Stomach smooth muscle (tissue), 2 donors: ENCODE results near the gene FBXW5.

ENCODE experiments used
- H3K27ac ChIP-seq: one replicate; pipeline ENCODE4 v1.7.0; 2013; ENCODE audit warnings: mild to moderate bottlenecking, low read length, inconsistent platforms
- H3K27me3 ChIP-seq, 2 donors: one replicate each; pipeline ENCODE4 v1.7.0; 2013; ENCODE audit warnings: low read length in 2 of 2; ENCODE audit not compliant: insufficient read depth in 2 of 2, control insufficient read depth in 1 of 2
- H3K36me3 ChIP-seq, 2 donors: one replicate each; pipeline ENCODE4 v1.7.0; 2013; ENCODE audit warnings: low read length in 2 of 2; ENCODE audit not compliant: control insufficient read depth in 2 of 2, insufficient read depth in 2 of 2
- H3K4me1 ChIP-seq: one replicate; pipeline ENCODE4 v1.7.0; 2013; ENCODE audit warnings: low read length; ENCODE audit not compliant: control insufficient read depth, insufficient read depth
- H3K4me3 ChIP-seq, 2 donors: one replicate each; pipeline ENCODE4 v1.7.0; 2013; ENCODE audit warnings: low read length in 2 of 2
- H3K9ac ChIP-seq, 2 donors: one replicate each; pipeline ENCODE4 v1.7.0; 2013; ENCODE audit warnings: low read length in 2 of 2, mild to moderate bottlenecking in 1 of 2
- H3K9me3 ChIP-seq, 2 donors: one replicate each; pipeline ENCODE4 v1.7.0; 2013; ENCODE audit warnings: low read length in 2 of 2; ENCODE audit not compliant: control insufficient read depth in 2 of 2
- donor health status: healthy.
- donor health status: Pancreatic carcinoma.

Gene FBXW5

GRCh38 chr9:136952876-136953770 is 8.6 kb upstream of the FBXW5 start:
- H3K9me3 ChIP-seq = no peaks in the 10 kb centered on the region
- H3K27me3 ChIP-seq = no peaks in the 10 kb centered on the region
- no peaks in the 10 kb centered on the region for H3K36me3 ChIP-seq
- no peak overlapping the region for H3K9ac ChIP-seq
- no peak overlapping the region for H3K27ac ChIP-seq
- peaks cover 16% of the 10 kb centered on the region for H3K4me1 ChIP-seq
- H3K4me3 ChIP-seq = no peak overlapping the region

- Histone ChIP-seq H3K9ac (no peak overlapping the region), H3K9me3 (no peaks in the 10 kb centered on the region), H3K36me3 (no peaks in the 10 kb centered on the region), H3K4me1 (peaks cover 20% of the 10 kb centered on the region), H3K4me3 (no peak overlapping the region), H3K27ac (no peak overlapping the region), H3K27me3 (no peaks in the 10 kb centered on the region)
Measured at GRCh38 chr9:136952321-136952850, 7.8 kb upstream of the FBXW5 start.

- no peak within 1 kb of the TSS for H3K9ac ChIP-seq
- H3K4me3 ChIP-seq = no peak within 1 kb of the TSS
- no peaks in the 10 kb centered on the region for H3K27me3 ChIP-seq
- H3K27ac ChIP-seq = no peak within 1 kb of the TSS
- peaks cover 20% of the 10 kb centered on the region for H3K4me1 ChIP-seq
- no peaks in the 10 kb centered on the region for H3K9me3 ChIP-seq
- H3K36me3 ChIP-seq = no peaks in the 10 kb centered on the region
Measured at GRCh38 chr9:136951541-136952320, 7.2 kb upstream of the FBXW5 start, which contains the start of gene LCN12. Gene LCN12, plus strand, starts transcription at chr9:136952273. Its CDS starts 55 bp downstream, at chr9:136952328.

GRCh38 chr9:136950656-136951276 is 6.2 kb upstream of the FBXW5 start:
- Histone ChIP-seq H3K9ac (peak overlapping the region; percentile 73 to 86), H3K36me3 (no peaks in the 10 kb centered on the region), H3K4me1 (peaks cover 20% of the 10 kb centered on the region), H3K27me3 (no peaks in the 10 kb centered on the region), H3K27ac (peak overlapping the region; percentile 69), H3K4me3 (peak overlapping the region; percentile 77 to 81), H3K9me3 (no peaks in the 10 kb centered on the region)

GRCh38 chr9:136949817-136950655 is 5.5 kb upstream of the FBXW5 start:
- Histone ChIP-seq H3K4me3 (peak overlapping the region; percentile 77 to 81), H3K36me3 (no peaks in the 10 kb centered on the region), H3K4me1 (peaks cover 20% of the 10 kb centered on the region), H3K27me3 (no peaks in the 10 kb centered on the region), H3K27ac (peak overlapping the region; percentile 69), H3K9ac (peak overlapping the region; percentile 73 to 86), H3K9me3 (no peaks in the 10 kb centered on the region)

GRCh38 chr9:136949239-136949816 is 4.8 kb upstream of the FBXW5 start:
- peak overlapping the region; percentile 69 for H3K27ac ChIP-seq
- no peaks in the 10 kb centered on the region for H3K36me3 ChIP-seq
- H3K9me3 ChIP-seq = no peaks in the 10 kb centered on the region
- H3K27me3 ChIP-seq = no peaks in the 10 kb centered on the region
- peak overlapping the region; percentile 62 to 64 for H3K9ac ChIP-seq
- H3K4me3 ChIP-seq = peak overlapping the region; percentile 77 to 81
- H3K4me1 ChIP-seq = peaks cover 24% of the 10 kb centered on the region

- Histone ChIP-seq H3K4me3 (no peak overlapping the region), H3K27ac (no peak overlapping the region), H3K9me3 (no peaks in the 10 kb centered on the region), H3K4me1 (peaks cover 32% of the 10 kb centered on the region), H3K9ac (no peak overlapping the region), H3K36me3 (no peaks in the 10 kb centered on the region), H3K27me3 (no peaks in the 10 kb centered on the region)
Measured at GRCh38 chr9:136947955-136948510, 3.5 kb upstream of the FBXW5 start.

- peaks cover 39% of the 10 kb centered on the region for H3K4me1 ChIP-seq
- H3K27me3 ChIP-seq = no peaks in the 10 kb centered on the region
- no peak overlapping the region for H3K9ac ChIP-seq
- H3K9me3 ChIP-seq = no peaks in the 10 kb centered on the region
- peaks cover 4 to 6% of the 10 kb centered on the region in 2 donors for H3K36me3 ChIP-seq
- no peak overlapping the region for H3K4me3 ChIP-seq
- no peak overlapping the region for H3K27ac ChIP-seq
Measured at GRCh38 chr9:136947028-136947891, 2.7 kb upstream of the FBXW5 start.
